Measurements from ENCODE around the gene ANO7. TPM values are rescaled to one million over a fixed set of nuclear protein-coding genes. Genes with fewer than 3 reads are reported as not detected.

Gene ANO7
- total RNA-seq, 4 donors from 2014 or later = 0.59 TPM; not detected in 3

GRCh38 chr2:241214766-241215165 lies 26.3 kb downstream of the ANO7 start:
- no peak for DNase-seq
- peaks cover 0 to 12% (median 0%) of the 10 kb centered on the region in 4 donors for H3K27me3 ChIP-seq
- no peaks in the 10 kb centered on the region for H3K9me3 ChIP-seq
- intact Hi-C loops (cut with DNase I) = no loop called here
- no peak overlapping the region for H3K4me3 ChIP-seq
- TF ChIP-seq POLR2A (IDR thresholded peaks at IDR 0.05) (no peak), CTCF (IDR thresholded peaks at IDR 0.05) (no peak)
- WGBS, 2 donors = no CpG with 5 or more reads among the region's 12 CpGs
- no peaks in the 10 kb centered on the region for H3K36me3 ChIP-seq
- peaks cover 7 to 24% (median 12%) of the 10 kb centered on the region in 3 donors for H3K4me1 ChIP-seq
- no peak overlapping the region for H3K27ac ChIP-seq

- Histone ChIP-seq H3K27ac (no peak overlapping the region), H3K27me3 (peaks cover 0 to 12% (median 0%) of the 10 kb centered on the region in 4 donors), H3K4me3 (no peak overlapping the region), H3K4me1 (peaks cover 7 to 24% (median 12%) of the 10 kb centered on the region in 3 donors), H3K9me3 (no peaks in the 10 kb centered on the region), H3K36me3 (no peaks in the 10 kb centered on the region)
- intact Hi-C loops (cut with DNase I) = no loop called here
- no peak for TF ChIP-seq POLR2A (IDR thresholded peaks at IDR 0.05)
- WGBS, 2 donors = 0 to 20% methylated on average over 1 to 7 of the region's 9 CpGs
- no peak for DNase-seq
Measured at GRCh38 chr2:241215421-241215820, 26.9 kb downstream of the ANO7 start.

GRCh38 chr2:241216211-241216761 lies 27.8 kb downstream of the ANO7 start:
- TF ChIP-seq POLR2A (IDR thresholded peaks at IDR 0.05) = no peak
- TF ChIP-seq CTCF (IDR thresholded peaks at IDR 0.05) = no peak
- no peak for DNase-seq
- WGBS, 2 donors = 38 to 67% methylated on average over 6 to 7 of the region's 14 CpGs
- no peak overlapping the region for H3K4me3 ChIP-seq
- H3K27me3 ChIP-seq = peaks cover 0 to 11% (median 0%) of the 10 kb centered on the region in 4 donors
- H3K4me1 ChIP-seq = peaks cover 7 to 24% (median 12%) of the 10 kb centered on the region in 3 donors
- intact Hi-C loops (cut with DNase I) = no loop called here
- no peaks in the 10 kb centered on the region for H3K9me3 ChIP-seq
- no peaks in the 10 kb centered on the region for H3K36me3 ChIP-seq
- no peak overlapping the region for H3K27ac ChIP-seq

- intact Hi-C loops (cut with DNase I) = no loop called here
- H3K9me3 ChIP-seq = no peaks in the 10 kb centered on the region
- H3K4me3 ChIP-seq = peak overlapping the region; percentile 17 to 67 (median 52)
- H3K4me1 ChIP-seq = peaks cover 7 to 24% (median 12%) of the 10 kb centered on the region in 3 donors
- TF ChIP-seq POLR2A (IDR thresholded peaks at IDR 0.05) (no peak), CTCF (IDR thresholded peaks at IDR 0.05) (peak in 1 of 6 experiments; percentile 5)
- no peaks in the 10 kb centered on the region for H3K36me3 ChIP-seq
- 0% methylated on average over 1 to 20 of the region's 77 CpGs for WGBS, 2 donors
- peaks cover 0 to 2% (median 0%) of the 10 kb centered on the region in 4 donors for H3K27me3 ChIP-seq
- DNase-seq = no peak
- H3K27ac ChIP-seq = peak overlapping the region; percentile 54 to 91 (median 84)
Measured at GRCh38 chr2:241217320-241218031, 29.0 kb downstream of the ANO7 start.

- no peaks in the 10 kb centered on the region for H3K27me3 ChIP-seq
- H3K9me3 ChIP-seq = no peaks in the 10 kb centered on the region
- H3K4me1 ChIP-seq = peaks cover 7 to 25% (median 12%) of the 10 kb centered on the region in 3 donors
- peak overlapping the region; percentile 48 to 85 (median 58) for H3K4me3 ChIP-seq
- peak overlapping the region; percentile 19 to 74 (median 55) for H3K27ac ChIP-seq
- no peak for DNase-seq
- 1% methylated on average over 11 to 18 of the region's 83 CpGs for WGBS, 2 donors
- H3K36me3 ChIP-seq = no peaks in the 10 kb centered on the region
- TF ChIP-seq POLR2A (IDR thresholded peaks at IDR 0.05) (no peak), CTCF (IDR thresholded peaks at IDR 0.05) (no peak)
- intact Hi-C loops (cut with DNase I) = no loop called here
Measured at GRCh38 chr2:241218131-241219029, 29.9 kb downstream of the ANO7 start.
